Islet of Langerhans (tissue), 1 donor: Measurements from ENCODE around the gene GFPT1.
"Not testable (repeated sequence)": the region's sequence is repeated elsewhere in the genome, so short reads cannot be mapped to it uniquely, and the experiment has no call there.

Experiments used
- FAIRE-seq: peaks from one replicate; lab custom pipeline; 2011; peaks lifted over from hg19 to GRCh38; lab: Jason Lieb, UNC

The GFPT1 gene

GRCh38 chr2:69386789-69387734 is at the start of gene GFPT1:
Gene GFPT1 (minus strand): TSS chr2:69387227. CDS start chr2:69387071, 156 bp downstream.
- FAIRE-seq = no peak

- FAIRE-seq = no peak
Measured at GRCh38 chr2:69436596-69436937, 49.5 kb upstream of the GFPT1 start.

GRCh38 chr2:69434753-69435152 is 47.7 kb upstream of the GFPT1 start:
- no peak for FAIRE-seq

- no peak for FAIRE-seq
Measured at GRCh38 chr2:69429491-69430183, 42.6 kb upstream of the GFPT1 start.

GRCh38 chr2:69428981-69429380 is 42.0 kb upstream of the GFPT1 start:
- no peak for FAIRE-seq

GRCh38 chr2:69424419-69424818 is 37.4 kb upstream of the GFPT1 start:
- no peak for FAIRE-seq

- FAIRE-seq = no peak
Measured at GRCh38 chr2:69422198-69422597, 35.2 kb upstream of the GFPT1 start.

GRCh38 chr2:69419111-69419510 is 32.1 kb upstream of the GFPT1 start:
- not testable (repeated sequence) for FAIRE-seq

GRCh38 chr2:69416147-69416546 is 29.1 kb upstream of the GFPT1 start:
- FAIRE-seq = no peak

- FAIRE-seq = no peak
Measured at GRCh38 chr2:69411120-69411519, 24.1 kb upstream of the GFPT1 start.

GRCh38 chr2:69405306-69405705 is 18.3 kb upstream of the GFPT1 start:
- no peak for FAIRE-seq

- no peak for FAIRE-seq
Measured at GRCh38 chr2:69400121-69400520, 13.1 kb upstream of the GFPT1 start.

GRCh38 chr2:69397234-69397633 is 10.2 kb upstream of the GFPT1 start:
- FAIRE-seq = peak; percentile 36

GRCh38 chr2:69395866-69396265 is 8.8 kb upstream of the GFPT1 start:
- FAIRE-seq = peak; percentile 51

- no peak for FAIRE-seq
Measured at GRCh38 chr2:69393963-69394362, 6.9 kb upstream of the GFPT1 start.

GRCh38 chr2:69390471-69390870 is 3.4 kb upstream of the GFPT1 start:
- no peak for FAIRE-seq

GRCh38 chr2:69390001-69390400 is 3.0 kb upstream of the GFPT1 start:
- FAIRE-seq = no peak

- FAIRE-seq = no peak
Measured at GRCh38 chr2:69389271-69389670, 2.2 kb upstream of the GFPT1 start.

- FAIRE-seq = no peak
Measured at GRCh38 chr2:69387770-69388481, 899 bp upstream of the GFPT1 start.

GRCh38 chr2:69386360-69386759 is 667 bp downstream of the GFPT1 start:
- FAIRE-seq = no peak

GRCh38 chr2:69385443-69386151 is 1.4 kb downstream of the GFPT1 start:
- FAIRE-seq = no peak

- FAIRE-seq = no peak
Measured at GRCh38 chr2:69384618-69385081, 2.4 kb downstream of the GFPT1 start.
